HG03060 (cell line): ENCODE results near the gene CEP170.
A peak's percentile ranks its signal among the peaks of the same experiment; 100 is the strongest.

Experiments used
- ATAC-seq: cut with Tn5 transposase; IDR thresholded peaks from one replicate; pipeline ENCODE4 v1.9.1; 2021; ENCODE audit warnings: low read depth, moderate number of reproducible peaks; ENCODE audit not compliant: unreplicated experiment

CEP170 gene

GRCh38 chr1:243254927-243255790 is at the start of gene CEP170:
CEP170 (minus strand) TSS chr1:243255281; CDS start chr1:243225280, 30,001 bp downstream.
- ATAC-seq = peak; percentile 30

- no peak for ATAC-seq
Observed at GRCh38 chr1:243301059-243301458, 46.0 kb upstream of the CEP170 start.

DNA sequence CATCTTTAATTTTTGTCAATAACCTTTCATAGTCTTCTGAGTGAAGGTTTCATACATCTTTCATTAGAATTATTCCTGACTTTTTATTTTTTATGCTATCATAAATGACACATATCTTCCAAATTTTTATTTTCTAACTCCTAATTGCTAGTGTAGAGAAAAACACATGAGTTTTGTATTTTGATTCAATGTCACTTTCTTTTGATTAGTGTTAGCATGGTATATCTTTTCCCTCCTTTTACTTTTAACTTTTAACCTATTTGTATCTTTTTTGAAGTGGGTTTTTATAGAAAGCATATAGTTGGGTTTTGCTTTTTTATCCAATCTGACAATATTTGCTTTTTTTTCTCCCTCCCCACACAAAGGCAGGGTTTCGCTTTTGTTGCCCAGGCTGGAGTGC is 44.0 kb upstream of the CEP170 start:
- no peak for ATAC-seq

GRCh38 chr1:243294723-243295121 is 39.6 kb upstream of the CEP170 start:
- no peak for ATAC-seq

- no peak for ATAC-seq
Observed at GRCh38 chr1:243293941-243294722, 39.1 kb upstream of the CEP170 start.

- no peak for ATAC-seq
Observed at GRCh38 chr1:243292117-243292516, 37.0 kb upstream of the CEP170 start.

GRCh38 chr1:243291292-243291691 is 36.2 kb upstream of the CEP170 start:
- no peak for ATAC-seq

DNA sequence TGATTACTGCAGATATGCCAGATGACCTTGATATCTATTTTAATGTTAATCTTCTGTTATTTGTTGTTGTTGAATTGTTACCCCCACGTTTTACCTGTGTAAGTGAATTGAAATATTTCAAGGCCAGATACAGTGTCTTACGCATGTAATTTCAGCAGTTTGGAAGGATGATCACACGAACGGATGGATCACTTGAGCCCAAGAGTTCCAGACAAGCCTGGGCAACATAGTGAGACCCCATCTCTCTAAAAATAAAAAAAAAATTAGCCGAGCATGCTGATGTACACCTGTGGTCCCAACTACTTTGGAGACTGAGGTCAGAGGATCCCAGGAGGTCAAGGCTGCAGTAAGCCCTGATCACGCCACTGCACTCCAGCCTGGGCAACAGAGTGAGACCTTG is 33.0 kb upstream of the CEP170 start:
- ATAC-seq = no peak

DNA sequence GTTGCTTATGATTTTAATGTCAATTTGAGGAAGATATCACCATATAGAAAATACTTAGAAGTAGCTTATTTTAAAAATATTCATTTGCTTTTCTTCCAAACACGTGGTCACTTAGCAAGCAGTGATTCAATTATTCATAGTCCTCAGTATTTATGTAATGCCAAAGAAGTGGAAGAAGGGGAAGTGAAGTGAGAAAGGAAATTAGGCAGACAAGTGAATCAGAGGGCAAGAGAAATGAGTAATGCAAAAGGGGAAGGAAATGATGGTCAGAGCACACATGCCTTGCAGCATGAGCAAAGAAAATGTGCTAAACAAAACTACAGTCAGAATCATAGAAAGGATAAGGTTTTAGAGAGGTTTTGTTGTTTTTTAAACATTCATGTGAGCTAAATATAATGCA is 32.6 kb upstream of the CEP170 start:
- peak; percentile 99 for ATAC-seq

DNA sequence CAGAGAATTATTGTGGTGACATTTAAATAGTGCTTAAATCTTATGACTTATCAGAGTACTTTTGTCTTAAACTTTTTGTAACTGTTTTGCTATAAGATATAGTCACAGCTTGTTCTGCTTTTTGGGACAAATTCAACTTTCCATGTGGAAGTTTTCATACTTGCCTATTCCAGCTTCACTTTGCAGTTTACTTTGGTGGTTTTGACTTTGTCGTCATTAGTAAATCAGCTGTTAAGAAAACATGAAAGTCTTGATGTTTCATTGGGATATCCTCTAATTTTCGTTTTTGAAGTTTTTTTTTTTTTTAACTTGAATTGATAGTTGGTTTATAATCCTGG is 32.0 kb upstream of the CEP170 start:
- no peak for ATAC-seq

- ATAC-seq = no peak
Observed at GRCh38 chr1:243286409-243287122, 31.5 kb upstream of the CEP170 start.

GRCh38 chr1:243281672-243282071 is 26.6 kb upstream of the CEP170 start:
- ATAC-seq = no peak

- no peak for ATAC-seq
Observed at GRCh38 chr1:243280571-243281129, 25.6 kb upstream of the CEP170 start.

DNA sequence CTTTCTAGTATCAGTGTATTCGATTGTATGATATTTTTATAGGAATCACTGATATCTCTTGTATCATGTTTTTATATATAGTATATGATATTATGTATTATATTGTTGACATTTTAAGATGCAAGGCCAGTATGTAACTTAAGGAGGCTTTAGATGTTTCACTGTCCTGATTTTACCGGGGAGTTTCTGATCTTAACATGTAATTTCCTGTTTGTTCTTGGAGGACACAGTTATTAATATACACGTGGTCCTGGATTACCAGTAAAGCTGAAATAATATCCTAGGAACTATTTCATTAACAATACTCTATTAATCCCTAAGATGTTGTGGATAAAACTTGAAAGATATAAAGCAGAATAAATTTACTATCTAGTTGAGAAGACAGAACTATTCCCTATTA is 20.2 kb upstream of the CEP170 start:
- no peak for ATAC-seq

DNA sequence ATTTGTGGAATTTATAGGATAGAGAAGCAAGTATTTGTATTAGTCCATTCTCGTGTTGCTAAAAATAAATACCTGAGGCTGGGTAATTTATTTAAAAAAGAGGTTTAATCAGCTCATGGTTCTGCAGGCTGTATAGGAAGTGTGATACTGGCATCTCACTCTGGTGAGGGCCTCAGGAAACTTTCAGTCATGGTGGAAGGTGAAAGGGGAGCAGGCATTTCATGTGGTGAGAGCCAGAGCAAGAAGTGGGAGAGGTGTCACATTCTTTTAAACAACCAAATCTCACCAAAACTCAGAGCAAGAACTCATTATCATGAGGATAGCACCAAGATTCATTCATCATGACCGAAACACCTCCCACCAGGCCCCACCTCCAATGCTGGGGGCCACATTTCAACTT is 18.9 kb upstream of the CEP170 start:
- no peak for ATAC-seq

DNA sequence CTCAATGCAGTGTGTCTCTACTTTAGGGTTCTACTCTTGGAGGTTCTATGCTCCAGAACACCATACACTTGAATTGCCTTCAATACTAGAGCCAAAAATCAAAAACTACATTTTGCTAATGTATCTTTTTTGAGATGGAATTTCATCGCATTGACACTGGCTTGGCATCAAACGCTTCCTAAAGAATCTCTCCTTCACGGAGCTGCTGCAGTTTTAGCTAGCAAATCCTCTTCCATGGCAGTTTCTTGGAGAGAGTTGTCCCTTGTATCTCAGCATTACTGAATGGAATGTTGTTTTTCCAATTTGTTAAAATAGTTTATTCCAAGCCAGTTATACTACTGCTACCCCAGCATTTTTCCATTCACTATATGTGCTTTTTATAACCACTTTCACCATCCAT is 18.4 kb upstream of the CEP170 start:
- no peak for ATAC-seq

DNA sequence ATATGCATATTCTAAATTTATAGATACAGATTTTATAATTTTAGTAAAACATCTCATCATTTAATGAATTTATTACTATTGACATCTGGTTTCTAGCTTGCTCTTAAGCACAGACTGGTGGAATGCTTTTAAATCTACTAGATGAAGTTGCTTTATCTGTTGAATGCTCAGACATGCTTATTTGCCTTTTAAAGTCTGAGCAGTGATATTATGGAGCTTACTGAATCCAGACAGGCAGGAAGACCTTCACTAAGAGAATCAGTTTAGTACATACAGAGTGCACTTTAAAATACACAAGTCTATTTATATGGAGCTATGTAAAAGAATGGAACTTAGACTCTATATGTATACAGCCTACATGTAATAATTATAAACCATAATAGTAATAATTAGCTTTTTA is 17.3 kb upstream of the CEP170 start:
- ATAC-seq = no peak

- ATAC-seq = no peak
Observed at GRCh38 chr1:243271996-243272395, 16.9 kb upstream of the CEP170 start.

GRCh38 chr1:243270097-243270864 is 15.2 kb upstream of the CEP170 start:
- no peak for ATAC-seq

- no peak for ATAC-seq
Observed at GRCh38 chr1:243269461-243269801, 14.3 kb upstream of the CEP170 start.
